HG02973 (cell line): ENCODE data around the gene CCND2.
A peak's percentile ranks its signal among the peaks of the same experiment; 100 is the strongest.

Source experiments
- ATAC-seq: cut with Tn5 transposase; IDR thresholded peaks from one replicate; pipeline ENCODE4 v1.9.1; 2021; ENCODE audit warnings: moderate library complexity; ENCODE audit not compliant: unreplicated experiment

The CCND2 gene

GRCh38 chr12:4275870-4276301 lies 2.3 kb downstream of the CCND2 start:
- no peak for ATAC-seq

DNA sequence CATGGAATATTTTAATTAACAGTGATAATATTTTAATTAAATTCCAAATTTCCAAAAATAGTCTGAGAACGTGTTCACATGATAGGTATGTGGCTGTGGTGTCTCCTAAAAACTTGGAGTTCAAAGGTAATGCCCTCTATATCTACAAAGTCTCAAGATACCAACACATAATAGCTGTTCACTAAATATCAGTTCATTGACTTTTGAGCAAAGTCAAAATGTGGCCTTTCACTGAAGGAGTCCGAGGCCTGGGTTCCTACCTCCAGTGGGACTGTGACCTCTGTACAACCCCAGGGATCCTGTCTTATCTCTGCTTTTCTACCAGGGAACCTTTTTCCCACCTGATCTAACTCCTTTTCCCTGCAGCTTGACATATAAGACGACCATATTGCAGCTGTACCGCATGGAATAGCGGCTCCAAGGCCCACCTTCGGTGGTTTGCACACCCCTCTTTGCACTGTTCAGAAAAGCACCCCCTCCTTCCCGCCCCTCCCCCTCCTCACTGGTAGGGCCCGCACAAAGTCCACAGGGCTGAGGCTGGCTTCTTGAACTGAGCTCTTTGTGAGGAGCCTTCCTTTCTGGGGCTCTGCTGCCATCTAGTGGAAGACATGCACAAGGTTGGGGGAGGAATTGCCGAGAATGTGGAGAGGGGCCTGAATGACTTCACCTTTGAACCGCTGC lies 3.1 kb downstream of the CCND2 start:
- peak; percentile 32 for ATAC-seq

DNA sequence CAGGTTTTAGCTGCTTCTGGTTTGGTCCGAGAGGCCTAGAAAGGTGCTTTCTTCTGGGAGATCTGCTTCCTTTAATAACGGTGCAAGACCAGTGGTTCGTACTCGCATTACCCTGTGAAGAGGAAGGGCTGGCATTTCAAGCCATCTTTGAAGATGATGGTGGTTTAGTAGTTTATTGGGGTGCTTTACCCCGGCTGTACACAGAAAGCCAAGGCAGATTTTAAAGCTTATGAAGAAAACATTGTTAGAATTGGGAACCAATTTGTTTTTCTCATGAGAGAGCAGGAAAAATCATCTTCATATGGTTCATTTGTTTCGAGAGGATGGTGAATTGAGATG lies 3.6 kb downstream of the CCND2 start:
- ATAC-seq = no peak

DNA sequence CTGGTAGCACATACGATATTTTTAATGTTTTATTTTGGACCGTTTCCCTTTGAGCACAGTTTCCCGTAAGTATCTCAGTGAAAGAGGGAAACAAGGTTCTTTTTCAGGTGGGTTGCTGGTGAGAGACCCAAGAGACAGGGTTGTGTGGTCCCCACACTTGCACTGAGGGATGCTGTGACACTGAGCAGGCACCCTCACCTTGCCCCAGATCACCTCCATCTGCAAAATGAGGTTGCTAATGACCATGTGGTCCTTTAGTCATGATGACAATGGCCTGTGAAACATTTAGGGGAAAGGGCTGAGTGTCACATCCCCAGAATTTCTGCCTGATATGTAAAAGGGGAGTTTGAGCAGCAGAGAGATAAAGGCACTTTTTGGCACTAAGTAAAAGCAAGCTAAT lies 4.3 kb downstream of the CCND2 start:
- ATAC-seq = no peak

- no peak for ATAC-seq
These were observed 5.0 kb downstream of the CCND2 start for GRCh38 chr12:4278329-4279197.

- ATAC-seq = no peak
These were observed 5.7 kb downstream of the CCND2 start for GRCh38 chr12:4279198-4279690.

DNA sequence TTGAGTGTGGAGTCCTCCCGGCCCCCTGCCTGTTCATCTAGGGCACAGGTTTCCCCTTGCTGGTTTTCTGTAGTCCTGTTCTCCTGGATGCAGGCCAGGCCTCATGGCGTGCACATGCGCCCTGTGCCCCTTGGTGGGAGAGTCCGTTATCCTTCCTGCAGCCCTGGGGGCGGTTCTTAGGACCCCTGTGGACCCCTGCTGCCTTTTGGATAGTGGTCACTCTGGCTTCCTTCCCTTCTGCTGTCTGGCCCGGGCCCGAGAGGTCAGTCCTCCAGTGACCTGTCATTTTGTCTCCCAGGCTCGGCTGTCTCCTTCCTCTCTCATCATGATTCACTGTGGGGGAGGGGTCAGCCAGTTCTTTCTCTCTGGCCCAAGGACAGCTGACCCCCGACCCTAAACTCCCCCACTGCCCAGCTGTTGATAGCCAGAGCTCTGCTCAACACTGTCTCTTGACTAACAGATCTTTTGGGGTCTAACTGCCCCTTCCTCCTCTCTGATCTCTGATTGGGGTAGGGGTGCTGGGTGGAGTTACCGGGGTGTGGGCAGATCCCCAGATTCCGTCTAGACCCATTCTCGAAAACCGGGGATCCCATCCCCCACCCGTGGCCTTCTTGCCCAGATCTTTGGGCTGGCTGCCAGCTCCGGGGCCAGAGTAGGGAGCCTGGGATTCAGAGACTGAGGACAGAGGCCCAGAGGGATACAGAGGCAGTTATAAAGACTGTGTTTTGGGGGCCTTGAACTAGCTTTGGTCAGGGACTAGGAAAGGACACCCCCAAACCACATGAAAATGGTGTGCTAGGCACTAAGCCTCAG lies 7.0 kb downstream of the CCND2 start:
- ATAC-seq = no peak

DNA sequence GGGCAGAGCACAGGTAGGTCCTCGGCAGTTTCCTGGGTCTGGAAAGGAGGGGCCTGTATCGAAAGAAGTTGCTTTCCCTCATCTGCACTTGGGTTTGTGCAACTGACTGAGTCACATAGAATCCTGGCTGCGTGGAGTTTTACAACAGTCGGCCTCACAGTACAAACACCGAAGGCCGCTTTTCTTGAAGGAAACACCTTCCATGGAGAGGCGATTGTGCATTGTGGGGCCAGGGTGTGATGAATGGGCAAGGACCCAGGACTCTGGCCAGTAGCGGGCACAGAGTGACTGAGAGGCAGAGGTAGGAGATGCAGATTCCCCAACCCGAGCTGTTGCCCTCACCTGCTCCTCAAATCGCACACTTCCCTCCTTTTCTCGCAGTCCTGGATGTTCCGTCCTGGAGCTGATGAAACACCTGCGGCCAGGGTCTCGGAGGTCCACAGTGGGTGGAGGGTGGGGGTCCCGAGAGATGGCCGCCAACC lies 7.7 kb downstream of the CCND2 start:
- no peak for ATAC-seq

DNA sequence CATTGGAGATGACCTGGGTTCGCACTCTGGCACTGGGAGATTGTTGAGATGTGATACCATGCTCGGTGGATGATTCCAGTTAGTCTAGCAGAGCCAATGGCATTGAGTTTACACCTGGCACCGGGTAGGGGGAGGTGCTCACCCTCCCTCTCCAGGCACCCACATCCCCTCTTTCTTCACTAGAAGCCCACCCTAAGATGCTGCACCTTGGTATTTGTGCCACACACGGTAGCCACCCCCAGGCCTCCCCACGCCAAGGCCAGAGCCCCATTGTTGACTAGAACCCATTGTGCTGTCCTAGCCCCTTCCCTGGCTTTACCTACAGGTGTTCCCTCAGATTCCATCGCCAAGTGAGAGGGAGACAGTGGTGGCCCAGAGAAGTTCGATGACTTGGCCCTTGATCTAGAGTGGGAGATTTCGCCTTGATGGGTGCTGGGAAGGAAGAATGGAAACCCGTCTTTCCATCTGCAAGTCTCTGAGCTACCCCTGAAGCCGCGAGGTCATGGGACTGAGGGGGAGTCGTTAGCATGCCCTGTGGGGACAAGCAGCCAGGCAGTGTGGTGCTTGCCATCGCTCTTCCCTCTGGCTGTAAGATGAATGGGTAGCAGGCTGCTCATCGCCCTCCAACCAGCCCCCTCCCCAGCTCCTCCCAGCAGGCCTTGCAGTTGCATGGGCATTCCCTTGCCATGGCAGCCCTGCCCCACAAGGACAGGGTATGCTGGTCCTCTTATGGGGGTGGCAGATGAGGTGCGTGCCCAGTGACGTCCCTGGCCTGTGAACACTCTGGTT lies 8.7 kb downstream of the CCND2 start:
- no peak for ATAC-seq

- ATAC-seq = no peak
These were observed 9.4 kb downstream of the CCND2 start for GRCh38 chr12:4282892-4283511.

- no peak for ATAC-seq
These were observed 10.1 kb downstream of the CCND2 start for GRCh38 chr12:4283512-4284255.

DNA sequence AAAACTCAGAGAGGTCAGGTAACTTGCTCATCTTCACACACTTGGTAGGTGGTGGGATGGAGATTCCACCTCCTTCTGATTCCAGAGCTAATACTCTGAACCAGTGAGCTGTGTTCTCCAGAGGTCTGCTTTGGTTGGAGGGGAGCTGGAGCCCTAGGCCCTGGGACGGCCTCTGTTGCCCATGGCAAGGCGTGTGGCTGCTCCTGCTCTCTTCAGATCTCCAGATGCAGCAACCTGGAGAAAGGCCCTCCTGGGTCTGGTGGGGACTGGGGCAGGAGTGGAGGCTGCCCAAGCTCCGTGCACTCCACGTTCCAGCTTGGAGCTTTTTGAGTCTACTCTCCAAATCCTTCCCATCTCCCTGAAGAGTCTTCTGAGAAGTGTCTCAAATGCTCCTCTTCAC lies 10.7 kb downstream of the CCND2 start:
- ATAC-seq = no peak

DNA sequence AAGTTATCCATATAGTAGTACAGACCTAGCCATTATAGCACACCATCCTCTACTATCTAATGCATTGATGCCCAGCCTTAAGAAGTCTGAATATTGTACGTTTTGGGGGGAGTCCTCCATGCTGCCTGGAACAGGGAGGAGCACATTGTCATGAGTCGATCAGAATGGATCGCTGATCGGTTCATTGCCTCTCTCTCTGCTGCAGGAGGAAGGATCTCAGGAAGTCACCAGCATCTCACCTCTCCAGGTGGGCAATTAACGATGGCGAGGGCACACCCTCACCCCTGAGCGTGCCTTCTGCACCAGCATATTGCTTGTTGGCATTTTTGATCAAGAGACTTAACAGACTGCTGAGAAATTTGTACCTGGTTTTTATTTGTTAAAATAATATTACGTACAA lies 11.5 kb downstream of the CCND2 start:
- ATAC-seq = no peak

- ATAC-seq = no peak
These were observed 12.7 kb downstream of the CCND2 start for GRCh38 chr12:4286228-4286627.

DNA sequence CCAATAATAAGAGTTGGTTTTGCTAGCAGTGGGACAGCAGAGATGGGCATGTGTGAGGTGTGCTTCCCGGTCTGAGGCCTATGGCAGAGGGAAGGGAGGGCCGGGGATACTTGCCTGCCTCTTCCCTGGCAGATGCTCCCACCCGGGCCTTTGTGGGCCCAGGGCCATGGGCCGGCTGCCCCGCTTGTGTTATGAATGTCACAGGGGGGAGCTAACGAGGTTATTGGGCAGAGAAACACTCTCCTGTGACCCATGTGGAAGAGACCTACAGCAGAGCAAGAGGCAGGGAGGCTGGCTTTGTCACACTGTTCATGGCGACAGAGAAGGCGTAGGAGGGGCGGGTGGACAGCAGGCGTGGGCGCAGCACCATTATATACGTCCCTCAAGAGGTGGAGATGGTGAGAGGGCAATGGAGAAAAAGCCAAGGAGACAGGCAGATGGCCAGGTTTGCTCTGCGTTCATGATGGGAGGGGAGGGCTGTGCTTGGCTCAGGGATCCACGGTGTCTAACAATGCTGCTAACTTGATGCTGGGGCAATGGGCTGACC lies 13.3 kb downstream of the CCND2 start:
- ATAC-seq = no peak

DNA sequence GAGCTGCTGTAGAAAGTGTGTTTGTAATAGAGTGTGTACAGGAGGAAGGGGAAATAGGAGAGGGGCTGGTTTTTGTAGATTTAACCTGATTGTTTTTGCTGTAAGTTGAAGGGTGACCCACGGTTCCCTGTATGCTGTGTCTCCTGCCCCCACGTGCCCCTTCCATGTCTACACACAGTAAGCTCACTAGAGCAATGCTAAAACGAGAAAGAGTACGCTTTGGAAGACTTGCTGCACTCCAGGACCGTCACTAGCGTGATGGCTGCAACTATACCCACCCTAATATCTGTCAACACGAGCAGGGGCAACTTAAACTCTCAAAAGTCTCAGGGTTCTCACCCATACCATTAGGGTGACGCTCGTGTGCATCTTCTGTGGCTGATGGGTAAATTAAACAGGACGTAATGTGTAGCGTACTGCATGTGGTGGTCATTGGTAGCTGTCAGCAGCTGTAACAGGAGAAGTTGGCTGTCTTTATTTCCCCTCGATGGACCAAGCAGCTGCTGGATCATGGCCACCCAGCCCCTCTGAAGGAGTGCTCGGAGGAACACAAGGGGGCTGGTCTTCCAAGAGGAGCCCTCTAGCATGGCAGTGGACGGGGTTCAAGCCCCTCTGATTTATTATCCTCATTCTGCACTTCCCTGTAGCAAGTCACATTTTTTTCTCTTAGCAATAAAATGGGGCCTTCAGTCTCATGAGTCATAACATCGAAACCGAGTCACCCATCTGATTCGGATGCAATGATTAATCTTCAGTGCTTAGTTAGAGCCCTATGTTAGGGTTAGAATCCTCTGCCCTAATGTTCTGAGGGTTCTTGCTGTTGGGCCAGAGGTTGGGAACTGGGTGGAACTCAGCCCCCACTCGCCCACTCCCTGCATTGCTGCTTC lies 14.0 kb downstream of the CCND2 start:
- no peak for ATAC-seq

DNA sequence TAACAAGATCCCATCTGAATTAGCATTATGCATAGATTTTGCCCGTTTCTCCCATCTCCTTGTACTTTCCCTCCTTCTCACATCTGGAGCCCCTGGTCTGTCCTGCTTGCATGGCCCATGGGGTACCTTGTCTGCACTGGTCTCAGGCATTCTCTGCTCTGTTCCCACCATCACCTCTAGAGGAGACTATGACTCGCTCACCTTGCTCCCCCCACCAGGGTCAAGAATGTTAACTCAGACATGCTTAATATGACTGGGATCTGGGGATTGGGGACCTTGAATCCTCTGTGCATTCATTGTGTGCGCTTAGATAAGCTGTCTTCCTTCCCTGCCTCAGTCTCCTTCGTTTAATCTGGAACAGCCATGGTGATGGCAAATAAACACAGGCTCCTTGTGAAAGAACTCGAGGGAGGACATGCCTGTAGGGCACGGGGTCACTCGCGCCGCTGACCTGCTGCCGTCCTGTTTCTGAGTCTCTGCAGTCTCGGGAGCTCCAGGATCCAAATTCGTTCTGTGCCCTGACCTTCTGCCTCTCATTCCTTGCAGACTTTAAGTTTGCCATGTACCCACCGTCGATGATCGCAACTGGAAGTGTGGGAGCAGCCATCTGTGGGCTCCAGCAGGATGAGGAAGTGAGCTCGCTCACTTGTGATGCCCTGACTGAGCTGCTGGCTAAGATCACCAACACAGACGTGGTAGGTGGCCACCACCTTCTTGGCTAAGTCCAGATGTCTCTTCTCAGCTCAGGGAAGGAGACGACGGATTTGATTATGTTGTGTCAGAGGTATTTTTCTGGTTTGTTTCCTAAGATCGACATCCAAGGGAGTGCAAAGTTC lies 15.0 kb downstream of the CCND2 start:
- no peak for ATAC-seq
